ENCODE results near the gene CYSTM1.

Gene CYSTM1

DNA sequence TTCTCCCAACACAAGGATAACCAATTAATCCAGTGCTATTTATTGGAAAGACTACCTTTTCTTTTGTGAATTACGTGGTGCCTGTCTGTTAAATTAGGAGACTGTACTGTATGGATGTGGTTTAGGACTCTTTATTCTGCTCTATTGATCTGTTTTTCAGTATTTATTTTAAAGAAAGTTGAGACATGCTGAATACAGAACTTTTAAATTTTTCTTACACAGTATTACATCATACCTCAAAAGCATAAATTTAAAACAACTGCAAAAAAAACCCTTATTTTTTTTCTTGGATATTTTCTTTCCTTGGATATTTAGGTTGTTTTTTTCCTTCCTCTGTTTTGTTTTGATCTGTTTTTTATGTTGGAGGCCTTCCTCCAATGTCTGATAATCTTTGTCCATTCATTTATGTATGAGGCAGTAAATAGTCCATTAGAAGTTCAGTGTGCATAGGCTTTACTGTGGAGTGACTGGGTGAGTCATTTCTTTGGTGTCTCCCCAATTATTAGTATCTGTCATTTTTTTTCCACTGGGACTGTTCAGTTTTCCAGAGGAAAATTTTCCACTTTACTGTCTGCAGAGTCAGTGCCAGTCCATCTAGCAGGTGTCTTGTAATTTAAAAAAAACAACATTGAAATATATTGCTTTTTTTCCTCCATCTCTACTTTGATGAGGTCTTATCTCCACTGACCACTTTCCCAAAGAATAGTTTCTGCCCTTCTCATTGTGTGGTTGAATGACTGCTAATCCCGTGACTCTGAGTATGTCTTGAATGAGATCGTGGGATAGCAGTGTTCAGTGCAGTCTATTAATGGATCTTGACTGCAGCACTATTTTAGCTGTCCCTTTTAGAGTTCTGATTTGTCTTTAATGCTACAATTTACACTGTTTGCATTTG, 15.2 kb downstream of the CYSTM1 start (continued):
- TF ChIP-seq, protein P1, sequence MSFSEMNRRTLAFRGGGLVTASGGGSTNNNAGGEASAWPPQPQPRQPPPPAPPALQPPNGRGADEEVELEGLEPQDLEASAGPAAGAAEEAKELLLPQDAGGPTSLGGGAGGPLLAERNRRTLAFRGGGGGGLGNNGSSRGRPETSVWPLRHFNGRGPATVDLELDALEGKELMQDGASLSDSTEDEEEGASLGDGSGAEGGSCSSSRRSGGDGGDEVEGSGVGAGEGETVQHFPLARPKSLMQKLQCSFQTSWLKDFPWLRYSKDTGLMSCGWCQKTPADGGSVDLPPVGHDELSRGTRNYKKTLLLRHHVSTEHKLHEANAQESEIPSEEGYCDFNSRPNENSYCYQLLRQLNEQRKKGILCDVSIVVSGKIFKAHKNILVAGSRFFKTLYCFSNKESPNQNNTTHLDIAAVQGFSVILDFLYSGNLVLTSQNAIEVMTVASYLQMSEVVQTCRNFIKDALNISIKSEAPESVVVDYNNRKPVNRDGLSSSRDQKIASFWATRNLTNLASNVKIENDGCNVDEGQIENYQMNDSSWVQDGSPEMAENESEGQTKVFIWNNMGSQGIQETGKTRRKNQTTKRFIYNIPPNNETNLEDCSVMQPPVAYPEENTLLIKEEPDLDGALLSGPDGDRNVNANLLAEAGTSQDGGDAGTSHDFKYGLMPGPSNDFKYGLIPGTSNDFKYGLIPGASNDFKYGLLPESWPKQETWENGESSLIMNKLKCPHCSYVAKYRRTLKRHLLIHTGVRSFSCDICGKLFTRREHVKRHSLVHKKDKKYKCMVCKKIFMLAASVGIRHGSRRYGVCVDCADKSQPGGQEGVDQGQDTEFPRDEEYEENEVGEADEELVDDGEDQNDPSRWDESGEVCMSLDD (tag by site-specific recombination; IDR thresholded peaks at IDR 0.05) = no peak

DNA sequence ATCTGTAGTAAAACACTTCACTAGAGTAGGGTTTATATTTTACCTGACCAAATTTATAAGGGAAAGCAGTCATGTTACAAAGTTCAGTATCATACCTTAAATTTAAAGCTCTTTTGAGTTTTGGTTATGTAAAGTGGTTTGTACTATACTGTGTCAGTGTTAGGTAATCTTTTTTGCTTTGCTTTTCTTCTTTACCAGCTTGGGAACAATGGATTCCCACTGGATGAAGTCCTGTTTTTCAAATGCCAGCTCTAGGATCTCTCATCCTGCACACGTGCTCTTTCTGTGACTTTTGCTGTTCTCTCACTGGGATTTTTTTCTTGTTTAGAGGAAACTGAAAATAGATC, 15.9 kb downstream of the CYSTM1 start:
- POLR2A ChIA-PET = no interaction called here
- no peak overlapping the region for H3K27ac ChIP-seq (ENCODE audit: extremely low read depth, low read depth, low read length)
- CTCF ChIA-PET = interaction anchor here (0.6 to 1.0 kb wide), 2 partner anchors 10 to 53 kb away, joined by 3 to 4 read pairs; no protein-coding TSS in a partner anchor
- H3K36me3 ChIP-seq (ENCODE audit: control insufficient read depth in 2 of 2, insufficient read depth in 1 of 2, low read length in 2 of 2) = peaks cover 0 to 5% of the 10 kb centered on the region in 2 experiments; a peak in 2 of 3 replicates
- 0 out of 2 replicates have a peak, but pooled peaks cover 4% of the 10 kb centered on the region for H3K4me1 ChIP-seq (ENCODE audit: control insufficient read depth, insufficient read depth, low read length)
- H3K9me3 ChIP-seq (ENCODE audit: control insufficient read depth, insufficient read depth, low read depth, low read length) = no peaks in the 10 kb centered on the region
- TF ChIP-seq ZBTB17 (tag by site-specific recombination; IDR thresholded peaks at IDR 0.05) = peak; percentile 6; the same call in 1 of the 2 replicates
- TF ChIP-seq ZNF274 (IDR thresholded peaks at IDR 0.05; ENCODE audit: low read length) = no peak
- no peak for TF ChIP-seq ZNF274 (tag by site-specific recombination; IDR thresholded peaks at IDR 0.05; ENCODE audit: borderline replicate concordance)
- no peak overlapping the region for H3K4me3 ChIP-seq (ENCODE audit: low read depth, low read length)

DNA sequence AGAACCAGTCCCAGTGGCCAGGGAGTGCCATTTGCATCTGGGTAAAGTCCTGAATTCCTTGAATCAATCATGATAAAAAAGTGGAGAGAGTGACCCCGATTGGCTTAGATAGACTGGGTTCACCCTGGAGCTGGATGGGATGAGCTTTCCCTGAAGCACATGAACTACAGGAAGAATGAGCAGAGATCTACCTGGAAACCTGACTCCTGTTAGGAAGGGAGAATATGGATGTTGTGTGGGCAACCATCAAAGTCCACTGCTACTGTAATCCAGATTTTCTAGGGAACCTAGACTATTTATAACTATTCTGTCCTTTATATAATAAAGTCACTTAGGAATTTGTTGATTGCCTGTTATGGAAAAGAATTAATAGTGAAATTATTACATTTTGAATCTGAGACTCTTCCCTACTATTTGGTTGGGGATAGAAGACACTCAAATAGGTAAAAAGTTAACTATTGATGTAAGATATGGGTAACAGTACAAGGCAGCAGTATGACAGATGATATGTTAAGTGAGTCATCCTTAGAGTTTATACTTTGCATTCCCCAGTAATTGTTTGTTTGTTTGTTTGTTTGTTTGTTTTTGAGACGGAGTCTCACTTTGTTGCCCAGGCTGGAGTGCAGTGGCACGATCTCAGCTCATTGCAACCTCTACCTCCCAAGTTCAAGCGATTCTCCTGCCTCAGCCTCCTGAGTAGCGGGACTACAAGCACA, 17.9 kb downstream of the CYSTM1 start:
- no peaks in the 10 kb centered on the region for H3K9me3 ChIP-seq (ENCODE audit: control insufficient read depth, insufficient read depth, low read depth, low read length)
- no peak overlapping the region for H3K27ac ChIP-seq (ENCODE audit: extremely low read depth, low read depth, low read length)
- CTCF ChIA-PET = no interaction called here
- H3K4me3 ChIP-seq (ENCODE audit: low read depth, low read length) = no peak overlapping the region
- TF ChIP-seq ZNF274 (IDR thresholded peaks at IDR 0.05; ENCODE audit: low read length) (no peak), ZNF274 (tag by site-specific recombination; IDR thresholded peaks at IDR 0.05; ENCODE audit: borderline replicate concordance) (no peak), ZNF433 (tag by site-specific recombination; IDR thresholded peaks at IDR 0.05; ENCODE audit: low read depth) (0 out of 2 replicates have a peak, but pooled peaks have one; percentile 1)
- POLR2A ChIA-PET = no interaction called here
- peaks cover 0 to 7% of the 10 kb centered on the region in 2 experiments; a peak in 2 of 3 replicates for H3K36me3 ChIP-seq (ENCODE audit: control insufficient read depth in 2 of 2, insufficient read depth in 1 of 2, low read length in 2 of 2)
- 0 out of 2 replicates have a peak, but pooled peaks cover 4% of the 10 kb centered on the region for H3K4me1 ChIP-seq (ENCODE audit: control insufficient read depth, insufficient read depth, low read length)

DNA sequence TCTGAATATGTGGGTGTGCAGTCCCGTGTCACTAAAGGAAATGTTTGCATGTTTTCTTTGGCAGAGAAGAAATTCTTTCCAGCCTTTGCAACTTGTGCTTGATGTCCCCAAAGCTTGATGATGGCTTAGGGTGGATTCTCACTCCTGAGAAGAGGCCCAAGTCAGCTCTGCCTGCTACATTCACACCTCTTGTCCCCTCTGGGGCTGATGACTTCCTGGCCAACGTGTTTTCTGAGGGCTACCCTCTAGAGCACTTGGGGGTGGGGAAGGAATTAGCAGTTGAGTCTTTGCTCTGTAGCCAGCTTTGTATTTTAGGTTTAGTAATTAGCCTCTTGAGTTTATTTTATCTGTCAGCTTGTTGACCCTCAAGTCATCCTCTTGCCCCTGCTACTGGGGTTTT, 19.7 kb downstream of the CYSTM1 start:
- ChIA-PET POLR2A (no interaction called here), CTCF (no interaction called here)
- Histone ChIP-seq H3K9me3 (ENCODE audit: control insufficient read depth, insufficient read depth, low read depth, low read length) (no peaks in the 10 kb centered on the region), H3K4me1 (ENCODE audit: control insufficient read depth, insufficient read depth, low read length) (0 out of 2 replicates have a peak, but pooled peaks cover 4% of the 10 kb centered on the region), H3K36me3 (ENCODE audit: control insufficient read depth in 2 of 2, insufficient read depth in 1 of 2, low read length in 2 of 2) (peaks cover 0 to 10% of the 10 kb centered on the region in 2 experiments; a peak in 2 of 3 replicates), H3K27ac (ENCODE audit: extremely low read depth, low read depth, low read length) (no peak overlapping the region), H3K4me3 (ENCODE audit: low read depth, low read length) (no peak overlapping the region)
- TF ChIP-seq ZNF707 (tag by site-specific recombination; IDR thresholded peaks at IDR 0.05) (no peak), IKZF3 (tag by site-specific recombination; IDR thresholded peaks at IDR 0.05) (no peak), ZNF433 (tag by site-specific recombination; IDR thresholded peaks at IDR 0.05; ENCODE audit: low read depth) (no peak), GLI4 (tag by site-specific recombination; IDR thresholded peaks at IDR 0.05) (no peak), ZNF157 (tag by site-specific recombination; IDR thresholded peaks at IDR 0.05) (no peak), ZNF223 (tag by site-specific recombination; IDR thresholded peaks at IDR 0.05) (no peak), ZNF473 (tag by site-specific recombination; IDR thresholded peaks at IDR 0.05) (no peak), KLF7 (tag by site-specific recombination; IDR thresholded peaks at IDR 0.05; ENCODE audit: borderline replicate concordance) (no peak), FEZF1 (tag by site-specific recombination; IDR thresholded peaks at IDR 0.05) (no peak), ZBTB17 (tag by site-specific recombination; IDR thresholded peaks at IDR 0.05) (no peak), ZNF16 (tag by site-specific recombination; IDR thresholded peaks at IDR 0.05; ENCODE audit: low read depth) (no peak)
- TF ChIP-seq, protein P2, sequence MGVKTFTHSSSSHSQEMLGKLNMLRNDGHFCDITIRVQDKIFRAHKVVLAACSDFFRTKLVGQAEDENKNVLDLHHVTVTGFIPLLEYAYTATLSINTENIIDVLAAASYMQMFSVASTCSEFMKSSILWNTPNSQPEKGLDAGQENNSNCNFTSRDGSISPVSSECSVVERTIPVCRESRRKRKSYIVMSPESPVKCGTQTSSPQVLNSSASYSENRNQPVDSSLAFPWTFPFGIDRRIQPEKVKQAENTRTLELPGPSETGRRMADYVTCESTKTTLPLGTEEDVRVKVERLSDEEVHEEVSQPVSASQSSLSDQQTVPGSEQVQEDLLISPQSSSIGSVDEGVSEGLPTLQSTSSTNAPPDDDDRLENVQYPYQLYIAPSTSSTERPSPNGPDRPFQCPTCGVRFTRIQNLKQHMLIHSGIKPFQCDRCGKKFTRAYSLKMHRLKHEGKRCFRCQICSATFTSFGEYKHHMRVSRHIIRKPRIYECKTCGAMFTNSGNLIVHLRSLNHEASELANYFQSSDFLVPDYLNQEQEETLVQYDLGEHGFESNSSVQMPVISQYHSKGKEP (tag by site-specific recombination; IDR thresholded peaks at IDR 0.05) = no peak
- TF ChIP-seq, protein P3, sequence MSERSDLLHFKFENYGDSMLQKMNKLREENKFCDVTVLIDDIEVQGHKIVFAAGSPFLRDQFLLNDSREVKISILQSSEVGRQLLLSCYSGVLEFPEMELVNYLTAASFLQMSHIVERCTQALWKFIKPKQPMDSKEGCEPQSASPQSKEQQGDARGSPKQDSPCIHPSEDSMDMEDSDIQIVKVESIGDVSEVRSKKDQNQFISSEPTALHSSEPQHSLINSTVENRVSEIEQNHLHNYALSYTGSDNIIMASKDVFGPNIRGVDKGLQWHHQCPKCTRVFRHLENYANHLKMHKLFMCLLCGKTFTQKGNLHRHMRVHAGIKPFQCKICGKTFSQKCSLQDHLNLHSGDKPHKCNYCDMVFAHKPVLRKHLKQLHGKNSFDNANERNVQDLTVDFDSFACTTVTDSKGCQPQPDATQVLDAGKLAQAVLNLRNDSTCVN (tag by site-specific recombination; optimal IDR thresholded peaks at IDR 0.05) = no peak
- TF ChIP-seq, protein P4, sequence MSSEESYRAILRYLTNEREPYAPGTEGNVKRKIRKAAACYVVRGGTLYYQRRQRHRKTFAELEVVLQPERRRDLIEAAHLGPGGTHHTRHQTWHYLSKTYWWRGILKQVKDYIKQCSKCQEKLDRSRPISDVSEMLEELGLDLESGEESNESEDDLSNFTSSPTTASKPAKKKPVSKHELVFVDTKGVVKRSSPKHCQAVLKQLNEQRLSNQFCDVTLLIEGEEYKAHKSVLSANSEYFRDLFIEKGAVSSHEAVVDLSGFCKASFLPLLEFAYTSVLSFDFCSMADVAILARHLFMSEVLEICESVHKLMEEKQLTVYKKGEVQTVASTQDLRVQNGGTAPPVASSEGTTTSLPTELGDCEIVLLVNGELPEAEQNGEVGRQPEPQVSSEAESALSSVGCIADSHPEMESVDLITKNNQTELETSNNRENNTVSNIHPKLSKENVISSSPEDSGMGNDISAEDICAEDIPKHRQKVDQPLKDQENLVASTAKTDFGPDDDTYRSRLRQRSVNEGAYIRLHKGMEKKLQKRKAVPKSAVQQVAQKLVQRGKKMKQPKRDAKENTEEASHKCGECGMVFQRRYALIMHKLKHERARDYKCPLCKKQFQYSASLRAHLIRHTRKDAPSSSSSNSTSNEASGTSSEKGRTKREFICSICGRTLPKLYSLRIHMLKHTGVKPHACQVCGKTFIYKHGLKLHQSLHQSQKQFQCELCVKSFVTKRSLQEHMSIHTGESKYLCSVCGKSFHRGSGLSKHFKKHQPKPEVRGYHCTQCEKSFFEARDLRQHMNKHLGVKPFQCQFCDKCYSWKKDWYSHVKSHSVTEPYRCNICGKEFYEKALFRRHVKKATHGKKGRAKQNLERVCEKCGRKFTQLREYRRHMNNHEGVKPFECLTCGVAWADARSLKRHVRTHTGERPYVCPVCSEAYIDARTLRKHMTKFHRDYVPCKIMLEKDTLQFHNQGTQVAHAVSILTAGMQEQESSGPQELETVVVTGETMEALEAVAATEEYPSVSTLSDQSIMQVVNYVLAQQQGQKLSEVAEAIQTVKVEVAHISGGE (tag by site-specific recombination; conservative IDR thresholded peaks at IDR 0.05; ENCODE audit: low read depth) = no peak
